HUDEP-2 (cell line): ENCODE data around the gene ATF7.
"Not testable (repeated sequence)": the region's sequence is repeated elsewhere in the genome, so short reads cannot be mapped to it uniquely, and the experiment has no call there.

Source experiments
- DNase-seq, 76 experiments: peaks; one replicate each; lab custom pipeline; 2025; ENCODE audit not compliant: unreplicated experiment in 76 of 76; lab: John Stamatoyannopoulos, UW

The ATF7 gene

DNA sequence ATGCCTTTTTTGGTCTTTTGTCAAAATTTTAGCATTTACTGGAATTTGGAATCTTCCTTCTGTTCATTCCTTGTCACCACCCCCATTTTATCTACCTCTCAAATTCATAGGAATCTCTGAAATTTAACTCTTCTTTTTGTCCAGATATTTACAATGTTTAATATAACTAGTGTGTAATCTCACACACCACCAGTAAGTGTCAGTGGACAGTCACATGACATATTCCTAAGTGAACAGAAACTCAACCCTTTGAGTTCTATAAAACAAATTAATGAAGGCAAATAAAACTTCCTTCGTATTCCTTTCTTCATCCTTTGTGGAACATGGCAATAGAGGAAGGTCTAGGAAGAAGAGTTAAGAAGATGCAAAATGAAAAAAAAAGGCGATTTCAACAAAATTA is 26.6 kb downstream of the ATF7 start:
- no peak for DNase-seq

DNA sequence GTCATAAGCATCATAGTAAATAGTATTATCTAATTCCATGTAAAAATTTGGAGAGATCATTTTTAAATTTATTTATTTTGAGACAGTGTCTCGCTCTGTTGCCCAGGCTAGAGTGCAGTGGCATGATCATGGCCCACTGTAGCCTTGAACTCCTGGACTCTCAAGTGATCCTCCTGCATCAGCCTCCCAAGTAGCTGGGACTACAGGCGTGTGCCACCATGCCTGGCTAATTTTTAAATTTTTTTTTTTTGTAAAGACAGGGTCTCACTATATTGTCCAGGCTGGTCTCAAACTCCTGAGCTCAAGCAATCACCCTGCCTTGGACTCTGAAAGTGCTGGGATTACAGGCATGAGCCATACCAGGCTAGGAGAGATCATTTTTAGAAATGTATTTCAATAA is 27.2 kb downstream of the ATF7 start:
- not testable (repeated sequence) for DNase-seq

DNA sequence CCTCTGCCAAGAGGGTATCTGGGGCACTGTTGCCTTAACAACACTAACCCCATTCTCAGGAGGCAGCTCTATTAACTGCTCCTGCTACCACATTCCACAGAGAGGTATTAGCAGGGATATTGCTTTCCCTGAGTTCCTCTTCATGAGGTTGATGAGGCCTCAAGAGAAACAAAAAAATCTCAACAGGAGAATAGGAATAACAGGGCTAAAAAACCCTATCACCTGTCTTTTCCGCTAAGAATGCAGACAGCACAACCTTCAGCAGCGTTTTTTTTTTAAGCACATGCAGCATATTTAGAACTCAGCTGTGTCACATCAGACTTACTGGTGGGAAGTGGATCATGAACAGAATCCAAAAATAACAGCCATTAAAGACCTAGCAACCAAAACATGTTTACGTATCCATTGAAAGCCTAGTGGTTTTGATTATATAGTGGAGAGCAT is 29.2 kb downstream of the ATF7 start:
- DNase-seq: no peak

DNA sequence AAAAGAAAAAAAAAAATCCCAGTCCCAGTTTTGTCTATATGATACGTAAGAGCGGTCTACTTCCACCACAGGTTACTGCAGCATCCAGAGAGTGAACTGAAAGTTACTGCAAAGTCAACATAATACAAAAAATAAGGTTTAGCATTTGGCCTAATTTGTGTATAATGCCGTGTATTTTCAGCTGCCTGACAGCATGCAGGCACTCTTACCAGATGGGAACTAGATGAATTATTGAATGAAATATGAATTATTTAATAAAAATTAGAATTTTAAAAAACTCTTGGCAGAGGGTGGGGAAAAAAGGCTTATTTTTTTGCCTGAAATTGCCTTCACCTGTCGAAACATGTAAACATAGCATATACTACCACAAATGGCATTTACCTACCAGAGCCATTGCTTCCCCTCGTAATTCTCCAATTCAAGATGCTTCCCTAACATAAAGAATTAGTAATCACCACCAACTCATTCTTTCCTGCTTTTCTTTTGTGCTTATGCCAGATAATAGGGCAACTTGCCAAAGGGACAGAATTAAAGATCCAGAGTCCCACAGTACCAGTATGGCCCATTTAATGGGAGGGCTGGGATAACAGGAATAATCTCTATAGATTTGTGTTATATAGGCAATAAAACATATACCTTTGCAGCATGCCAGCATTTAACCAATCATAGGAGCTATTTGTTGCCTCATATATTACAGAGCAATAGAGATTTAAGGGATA is 31.1 kb downstream of the ATF7 start:
- no peak for DNase-seq

DNA sequence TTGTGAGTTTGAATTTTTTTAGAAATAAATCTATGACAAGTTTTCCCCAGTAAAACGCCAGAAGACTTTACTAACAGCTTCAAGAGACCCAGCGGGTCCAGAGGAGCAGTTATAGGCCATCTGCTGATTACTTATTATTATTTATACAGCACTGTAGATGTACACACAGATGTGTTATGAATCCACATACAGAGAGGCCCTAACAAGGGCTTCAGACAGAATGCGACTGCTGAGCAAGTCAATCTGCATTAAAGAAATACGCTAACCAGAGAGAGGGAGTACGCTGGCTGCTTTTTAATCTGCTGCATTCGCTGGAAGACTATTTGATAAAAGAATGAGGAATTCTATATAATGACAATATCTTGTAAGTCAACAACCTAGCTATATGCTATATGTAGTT is 32.5 kb downstream of the ATF7 start:
- no peak for DNase-seq

DNA sequence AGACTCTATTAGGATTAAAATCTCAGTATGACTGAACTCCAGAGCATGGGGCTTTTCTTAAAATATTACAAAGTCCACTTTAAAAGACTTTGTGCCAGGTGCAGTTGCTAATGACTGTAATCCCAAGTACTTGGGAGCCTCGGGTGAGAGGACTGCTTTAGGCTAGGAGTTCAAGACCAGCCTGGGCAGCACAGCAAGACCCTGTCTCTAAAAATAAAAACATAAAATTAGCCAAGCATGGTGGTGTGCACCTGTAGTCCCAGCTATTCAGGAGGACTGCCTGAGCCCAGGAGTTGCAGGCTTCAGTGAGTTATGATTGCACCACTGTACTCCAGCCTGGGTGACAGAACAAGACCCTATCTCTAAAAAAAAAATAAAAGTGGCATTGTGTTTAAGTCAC is 33.2 kb downstream of the ATF7 start:
- no peak for DNase-seq

DNA sequence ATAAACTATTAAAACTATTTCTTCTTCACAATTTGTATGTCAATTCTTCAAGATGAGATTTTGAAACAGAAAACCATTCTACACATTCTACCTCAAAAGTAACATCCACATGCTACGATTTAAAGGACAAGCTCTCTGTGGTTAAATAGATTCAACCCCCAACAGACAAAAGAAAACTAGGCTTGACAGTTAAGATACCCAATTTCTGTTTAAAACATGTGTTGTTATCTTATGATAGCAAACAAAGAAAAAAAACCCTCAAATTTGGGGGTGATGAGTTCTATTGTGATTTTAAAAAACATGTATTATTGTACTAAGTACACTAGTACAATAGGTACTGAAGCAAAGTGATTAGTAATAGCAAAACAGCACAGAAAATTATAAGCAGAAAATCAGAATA is 33.8 kb downstream of the ATF7 start:
- DNase-seq: no peak

DNA sequence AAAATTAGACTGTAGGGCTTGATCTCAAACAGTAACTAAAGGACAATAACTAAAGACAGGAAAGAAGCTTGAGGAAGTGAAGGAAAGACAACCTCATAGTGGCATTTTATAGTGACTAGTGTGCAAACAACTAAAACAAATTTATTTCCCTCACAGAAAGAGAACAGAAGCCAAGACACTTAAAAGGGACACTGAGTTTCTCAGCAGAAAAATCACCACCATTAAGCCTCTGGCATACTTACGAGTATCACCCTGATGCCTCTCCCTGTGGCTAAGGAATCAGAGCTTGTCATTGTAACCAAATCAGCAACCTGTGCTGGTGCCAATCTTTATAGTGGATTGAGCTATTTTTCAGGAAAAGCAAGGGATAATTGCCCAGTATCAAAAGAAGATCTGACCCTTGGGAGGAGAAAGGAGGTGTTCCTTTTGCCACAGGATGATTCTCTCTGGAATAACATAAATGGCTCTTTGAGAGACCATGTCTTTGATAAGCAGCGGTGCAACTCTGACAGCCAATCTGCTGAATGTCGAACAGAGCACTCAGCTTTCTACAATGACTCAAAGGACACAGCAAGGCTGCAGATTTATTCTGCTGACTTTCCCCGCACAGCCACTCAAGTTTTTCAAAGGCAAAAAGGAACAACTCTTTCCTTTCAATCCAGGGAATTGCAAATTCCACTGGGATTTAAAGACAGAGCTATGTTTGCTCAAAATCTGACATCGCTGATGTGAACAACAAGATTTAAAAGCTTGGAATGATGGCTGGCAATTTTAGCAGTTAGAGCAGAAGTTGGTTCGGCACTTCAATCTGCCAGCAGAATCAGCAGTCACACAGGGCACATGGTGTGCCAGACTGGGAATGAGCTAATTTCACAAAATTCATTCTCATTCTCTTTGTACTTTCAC is 34.6 kb downstream of the ATF7 start:
- no peak for DNase-seq

DNA sequence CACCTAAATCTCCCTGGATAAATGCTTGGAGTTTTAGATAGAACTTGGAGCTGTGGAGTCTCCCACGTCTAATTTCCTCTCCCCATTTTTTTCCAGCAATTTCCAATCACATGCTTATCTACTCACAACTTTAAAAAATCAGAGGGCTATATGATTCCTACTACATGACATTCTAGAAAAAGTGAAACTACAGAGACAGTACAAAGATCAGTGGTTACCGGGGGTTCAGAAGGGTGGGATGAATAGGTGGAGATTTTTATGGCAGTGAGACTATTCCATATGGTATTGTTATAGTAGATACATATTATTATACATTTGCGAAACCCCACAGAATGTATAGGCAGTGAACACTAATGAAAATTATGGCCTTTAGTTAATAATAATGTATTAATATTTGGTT is 35.5 kb downstream of the ATF7 start:
- no peak for DNase-seq

DNA sequence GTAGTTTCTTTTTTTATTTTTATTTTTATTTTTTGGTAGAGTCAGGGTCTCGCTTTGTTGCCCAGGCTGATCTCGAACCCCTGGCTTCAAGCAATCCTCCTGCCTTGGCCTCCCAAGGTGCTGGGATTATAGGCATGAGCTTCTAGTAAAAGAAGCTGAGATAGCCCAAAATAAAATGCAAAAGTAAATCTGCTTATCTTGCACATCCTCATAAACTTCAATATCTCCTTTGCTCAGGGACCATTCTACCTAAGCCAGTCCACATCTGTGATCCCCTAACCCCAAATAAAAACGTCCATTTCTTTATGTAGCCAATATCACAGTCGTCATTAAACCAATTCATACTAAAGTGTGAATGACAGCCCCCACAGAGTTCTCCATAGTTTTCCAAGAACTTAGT is 36.3 kb downstream of the ATF7 start:
- DNase-seq: no peak

DNA sequence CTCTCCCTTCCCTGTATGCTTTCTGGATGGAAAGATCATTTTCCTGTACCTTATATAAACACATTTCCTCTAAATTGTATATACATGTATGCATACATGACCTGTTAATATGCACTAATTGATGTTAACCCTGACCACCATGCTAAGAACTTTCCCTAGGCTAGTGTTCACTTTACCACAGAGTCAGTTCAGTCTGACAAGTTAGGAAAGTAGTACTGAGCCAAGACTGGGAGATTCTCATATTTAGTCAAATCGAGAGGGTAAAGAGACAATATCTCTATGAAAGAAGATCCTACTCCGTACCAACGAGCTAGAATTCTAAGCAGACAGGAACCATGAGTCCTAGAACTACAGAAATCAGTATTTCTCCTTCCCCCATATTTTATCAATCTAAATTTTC is 36.8 kb downstream of the ATF7 start:
- DNase-seq: no peak

DNA sequence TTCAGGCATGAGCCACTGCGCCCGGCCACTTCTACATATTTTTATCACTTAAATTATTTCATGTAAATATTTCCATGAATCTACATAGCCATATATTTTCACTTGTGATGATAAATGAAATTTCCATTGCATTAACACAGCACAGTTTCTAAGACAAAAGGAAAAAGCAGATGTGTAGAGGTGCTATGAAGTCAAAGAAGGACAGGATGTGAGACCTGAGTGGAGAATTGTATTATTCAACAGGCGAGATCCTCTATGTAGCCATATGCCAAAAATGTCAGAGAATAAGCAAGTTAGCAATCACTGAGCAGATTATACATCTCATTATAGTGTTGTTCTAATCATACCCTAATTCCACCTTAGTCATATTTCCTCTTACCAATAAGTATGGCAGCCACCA is 38.1 kb downstream of the ATF7 start:
- no peak for DNase-seq

DNA sequence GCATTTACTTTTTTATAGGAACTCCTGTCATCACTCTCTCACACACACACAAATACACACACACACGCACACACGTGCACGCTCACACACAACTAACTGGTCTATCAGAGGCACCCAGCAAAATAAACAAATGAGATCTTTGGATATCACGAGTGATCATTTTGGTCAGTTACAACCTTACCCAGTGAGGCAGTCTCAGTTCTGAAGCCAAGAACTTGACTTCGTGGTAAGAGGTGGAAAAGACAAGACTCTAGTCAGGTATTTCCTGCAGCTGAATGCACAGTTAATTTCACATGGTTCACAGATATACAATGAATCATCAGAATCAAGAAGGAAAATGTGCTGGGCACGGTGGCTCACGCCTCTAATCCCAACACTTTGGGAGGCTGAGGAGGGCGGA is 39.4 kb downstream of the ATF7 start:
- DNase-seq: no peak

DNA sequence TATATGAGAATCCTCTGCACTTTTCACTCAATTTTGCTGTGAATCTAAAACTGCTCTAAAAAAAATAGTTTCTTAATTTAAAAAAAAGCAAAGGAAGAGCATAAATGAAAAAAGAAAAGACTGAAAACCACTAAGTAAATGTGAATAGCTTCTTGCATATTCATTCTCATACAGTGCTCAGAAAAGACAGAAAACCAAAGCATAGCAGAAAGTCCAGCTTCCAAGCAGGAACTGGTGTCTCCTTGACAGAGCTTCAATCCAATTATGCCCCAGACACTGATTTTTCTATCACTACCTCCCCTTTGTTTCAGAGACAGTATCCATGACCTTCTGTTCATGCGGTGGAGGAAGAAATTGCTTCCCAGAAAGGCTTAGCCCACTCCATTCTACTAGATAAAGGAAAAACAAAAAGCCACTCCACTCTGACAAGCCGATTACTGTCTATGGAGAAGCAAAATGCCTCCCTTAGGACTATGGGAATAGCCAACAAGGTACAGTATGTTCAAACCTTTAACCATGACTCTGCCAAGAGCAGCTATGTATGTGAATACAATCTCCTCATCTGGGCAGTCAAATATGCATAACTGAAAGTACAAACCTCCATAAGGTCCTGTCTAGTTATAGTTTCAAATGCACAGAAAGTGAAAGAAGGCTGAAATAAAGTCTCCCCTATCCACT is 40.6 kb downstream of the ATF7 start:
- no peak for DNase-seq

DNA sequence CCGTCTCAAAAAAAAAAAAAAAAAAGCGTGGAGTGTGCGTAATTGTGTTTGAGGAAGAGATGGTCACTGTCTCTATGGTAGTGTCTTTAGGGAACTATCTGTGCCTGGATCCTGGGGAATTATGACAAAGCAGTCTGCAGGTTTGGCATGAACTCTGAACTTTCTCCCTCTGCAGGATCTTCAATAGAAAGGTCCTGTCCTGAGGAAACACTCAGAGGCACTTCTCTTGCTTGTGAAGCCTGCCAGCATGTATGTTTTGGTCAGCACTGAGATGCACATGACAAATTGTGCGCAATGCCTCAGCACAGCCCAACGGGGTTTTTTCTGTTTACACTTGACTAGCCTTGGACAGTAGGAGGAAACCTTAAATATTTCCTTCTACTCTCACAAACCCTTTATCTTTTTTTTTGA is 46.6 kb downstream of the ATF7 start:
- DNase-seq: no peak

DNA sequence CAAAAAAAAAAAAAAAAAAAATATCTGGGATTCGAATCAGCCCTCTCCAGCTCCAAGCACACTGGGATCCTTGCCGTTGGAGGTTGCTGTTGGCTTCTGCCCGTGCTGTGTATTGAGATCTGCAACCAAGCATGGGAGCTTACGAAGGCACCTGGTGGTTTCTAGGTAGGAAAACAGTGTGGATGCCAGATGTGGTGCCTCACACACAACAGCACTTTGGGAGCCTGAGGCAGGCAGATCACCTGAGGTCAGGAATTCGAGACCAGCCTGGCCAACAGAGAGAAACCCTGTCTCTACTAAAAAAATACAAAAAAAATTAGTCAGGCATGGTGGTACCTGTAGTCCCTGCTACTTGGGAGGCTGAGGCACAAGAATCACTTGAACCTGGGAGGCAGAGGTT is 47.4 kb downstream of the ATF7 start:
- DNase-seq: no peak

DNA sequence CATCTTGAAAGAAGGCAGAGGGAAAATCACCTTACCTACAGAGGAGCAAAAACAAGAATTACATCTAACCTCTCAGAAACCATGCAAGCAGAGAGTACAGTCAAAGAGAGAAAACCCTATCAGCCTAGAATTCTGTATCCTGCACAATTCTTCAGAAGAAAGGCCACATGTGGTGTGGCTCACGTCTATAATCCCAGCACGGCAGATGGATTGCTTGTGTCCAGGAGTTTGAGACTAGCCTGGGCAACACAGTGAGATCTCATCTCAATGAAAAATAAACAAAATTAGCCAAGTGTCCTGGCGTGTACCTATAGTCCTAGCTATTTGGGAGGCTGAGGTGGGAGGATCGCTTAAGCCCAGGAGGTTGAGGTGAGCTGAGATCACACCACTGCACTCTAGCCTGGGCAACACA is 48.2 kb downstream of the ATF7 start:
- no peak for DNase-seq

DNA sequence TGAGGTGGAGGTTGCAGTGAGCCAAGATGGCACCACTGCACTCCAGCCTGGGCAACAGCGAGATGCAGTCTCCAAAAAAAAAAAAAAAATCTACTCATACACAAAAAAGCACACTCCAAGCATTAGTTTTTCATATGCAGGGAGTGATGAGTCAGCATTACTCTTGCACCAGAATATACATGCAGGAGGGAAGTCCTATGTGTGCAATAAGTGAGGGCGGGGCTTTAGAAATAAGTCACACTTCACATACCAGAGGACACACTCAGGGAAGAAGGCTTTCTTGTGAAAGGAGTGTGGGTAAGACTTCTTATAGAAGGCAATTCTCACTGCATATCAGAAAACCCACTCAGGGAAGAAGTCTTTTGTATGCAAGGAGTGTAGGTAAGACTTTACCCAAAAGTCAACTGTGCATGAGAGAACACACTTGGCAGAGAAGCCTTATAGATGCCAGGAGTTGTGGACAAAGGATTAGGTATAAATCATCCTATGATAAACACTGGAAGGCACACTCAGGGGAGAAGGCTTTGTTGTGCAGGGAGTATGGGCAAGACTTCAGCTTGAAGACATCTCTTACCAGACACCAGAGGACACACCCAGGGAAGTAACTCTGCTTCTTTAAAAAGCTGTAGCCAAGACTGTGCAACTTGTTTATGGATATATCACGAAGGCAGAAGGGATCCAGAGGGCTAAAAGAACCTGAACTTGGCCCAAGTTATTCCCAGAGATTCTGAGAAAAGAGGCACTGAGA is 50.5 kb downstream of the ATF7 start:
- peak in 5 of 76 experiments; percentile 2 to 20 (median 5) for DNase-seq

DNA sequence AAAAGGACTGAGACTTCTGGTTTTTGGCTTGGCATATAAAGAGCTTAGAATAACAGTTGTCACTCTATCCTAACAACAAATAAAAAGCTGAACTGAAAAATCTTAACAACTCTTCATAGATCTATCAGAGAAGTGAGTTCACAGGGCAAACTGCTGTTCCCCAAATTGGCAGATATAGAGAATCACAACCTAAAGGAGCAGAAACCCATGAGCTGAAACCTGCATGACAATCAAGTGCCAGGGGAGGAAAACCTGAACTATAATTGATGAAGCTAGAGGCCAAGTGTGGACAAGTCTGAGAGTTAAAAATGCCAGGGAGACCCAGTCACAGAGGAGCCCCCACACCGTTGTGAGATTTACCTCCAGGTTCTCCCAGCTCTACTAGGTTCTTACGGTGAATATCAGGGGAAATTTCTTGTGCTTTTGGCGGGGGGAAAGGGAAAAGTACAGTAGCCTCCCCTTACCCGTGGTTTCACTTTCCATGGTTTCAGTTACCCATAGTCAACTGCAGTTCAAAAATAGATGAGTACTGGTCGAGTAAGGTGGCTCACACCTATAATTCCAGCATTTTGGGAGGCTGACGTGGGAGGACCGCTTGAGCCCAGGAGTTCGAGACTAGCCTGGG is 53.9 kb downstream of the ATF7 start:
- no peak for DNase-seq

DNA sequence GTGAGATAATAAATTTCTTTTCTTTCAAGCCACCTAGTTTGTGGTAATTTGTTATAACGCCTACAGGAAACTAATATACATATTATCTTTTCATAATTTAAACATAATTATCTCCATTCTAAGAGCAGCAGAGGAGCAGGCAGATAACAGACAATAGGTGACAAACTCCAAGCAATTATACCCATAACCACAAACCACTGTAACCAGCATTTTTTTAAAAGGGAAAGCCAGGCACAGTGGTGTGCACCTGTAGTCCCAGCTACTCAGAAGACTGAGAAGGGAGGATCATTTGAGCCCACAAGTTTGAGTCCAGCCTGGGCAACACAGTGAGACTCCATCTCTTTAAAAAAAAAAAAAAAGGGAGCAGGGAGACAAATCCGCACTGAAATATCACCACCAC is 54.9 kb downstream of the ATF7 start:
- DNase-seq: no peak
